GM23338 (cell line): Measurements from ENCODE around the gene AIFM2. TPM values are rescaled to one million over a fixed set of nuclear protein-coding genes. Genes with fewer than 3 reads are reported as not detected.

Source experiments
- ATAC-seq: fragments of 200-7000 bp; cut with Tn5 transposase; 3 replicates; pipeline ENCODE4 v1.9.1; 2020
- DNase-seq: peaks from one replicate; pipeline ENCODE4 v3.0.0-alpha.2; 2015; ENCODE audit warnings: low spot score
- H2AFZ ChIP-seq: fragments of 200-600 bp; sonication (generic); 2 replicates; pipeline ENCODE4 v1.8.0; 2016; ENCODE audit warnings: antibody characterized with exemption, mild to moderate bottlenecking, moderate library complexity
- H3F3A ChIP-seq: fragments of 200-600 bp; sonication (generic); replicated peaks from 2 replicates; pipeline ENCODE4 v1.8.0; 2017; ENCODE audit warnings: antibody characterized with exemption, mixed run types, low read depth
- H3K27ac ChIP-seq: fragments of 200-600 bp; sonication (generic); 2 replicates; pipeline ENCODE4 v1.6.1; 2016; ENCODE audit warnings: low read depth
- H3K27me3 ChIP-seq: fragments of 200-600 bp; sonication (generic); 2 replicates; pipeline ENCODE4 v1.8.0; 2016; ENCODE audit warnings: mild to moderate bottlenecking, mixed run types, moderate library complexity; ENCODE audit not compliant: insufficient read depth
- H3K36me3 ChIP-seq: fragments of 200-600 bp; sonication (generic); 2 replicates; pipeline ENCODE4 v1.8.0; 2016; ENCODE audit warnings: mild to moderate bottlenecking; ENCODE audit not compliant: insufficient read depth
- H3K4me1 ChIP-seq: fragments of 200-600 bp; sonication (generic); 2 replicates; pipeline ENCODE4 v1.8.0; 2016; ENCODE audit warnings: mild to moderate bottlenecking, moderate library complexity; ENCODE audit not compliant: insufficient read depth
- H3K4me2 ChIP-seq: fragments of 200-600 bp; sonication (generic); 2 replicates; pipeline ENCODE4 v1.7.1; 2017; ENCODE audit warnings: mixed run types
- H3K4me3 ChIP-seq: fragments of 200-600 bp; sonication (generic); 2 replicates; pipeline ENCODE4 v1.6.1; 2016; ENCODE audit warnings: mixed run types
- H3K79me2 ChIP-seq: fragments of 200-600 bp; sonication (generic); replicated peaks from 2 replicates; pipeline ENCODE4 v1.8.0; 2017; ENCODE audit warnings: mild to moderate bottlenecking; ENCODE audit not compliant: insufficient read depth
- H3K9me2 ChIP-seq: fragments of 200-600 bp; sonication (generic); 2 replicates; pipeline ENCODE4 v1.8.0; 2017; ENCODE audit not compliant: insufficient read depth
- H4K20me1 ChIP-seq: fragments of 200-600 bp; sonication (generic); replicated peaks from 2 replicates; pipeline ENCODE4 v1.8.0; 2017; ENCODE audit warnings: mild to moderate bottlenecking; ENCODE audit not compliant: insufficient read depth
- H3K27ac Mint-ChIP-seq: 2 replicates; pipeline ENCODE4 v1.8.0; 2020; ENCODE audit warnings: inconsistent platforms, mild to moderate bottlenecking, moderate library complexity, mixed read lengths
- H3K27me3 Mint-ChIP-seq: 3 replicates; pipeline ENCODE4 v1.8.0; 2022; ENCODE audit warnings: low read depth, mild to moderate bottlenecking, moderate library complexity, mixed read lengths, inconsistent platforms; ENCODE audit not compliant: insufficient read depth, poor library complexity
- H3K36me3 Mint-ChIP-seq: 3 replicates; pipeline ENCODE4 v1.8.0; 2021; ENCODE audit warnings: low read depth, mild to moderate bottlenecking, inconsistent platforms, moderate library complexity, mixed read lengths
- H3K4me1 Mint-ChIP-seq: 3 replicates; pipeline ENCODE4 v1.8.0; 2020; ENCODE audit warnings: mild to moderate bottlenecking, inconsistent platforms, mixed read lengths
- H3K4me3 Mint-ChIP-seq: 3 replicates; pipeline ENCODE4 v1.8.0; 2021; ENCODE audit warnings: moderate library complexity, mild to moderate bottlenecking, inconsistent platforms, mixed read lengths
- H3K9me3 Mint-ChIP-seq: 3 replicates; pipeline ENCODE4 v1.8.0; 2020; ENCODE audit warnings: moderate library complexity, mild to moderate bottlenecking, inconsistent platforms, mixed read lengths
- EZH2 ChIP-seq: fragments of 200-600 bp; sonication (generic); IDR thresholded peaks from one replicate; pipeline ENCODE4 v1.8.0; 2017; ENCODE audit warnings: antibody characterized with exemption, mild to moderate bottlenecking, low read depth; ENCODE audit not compliant: unreplicated experiment
- EZH2phosphoT487 ChIP-seq: fragments of 200-600 bp; sonication (generic); IDR thresholded peaks from one replicate; pipeline ENCODE4 v1.8.1; 2018; ENCODE audit warnings: antibody characterized with exemption; ENCODE audit not compliant: unreplicated experiment
- NANOG ChIP-seq: IDR thresholded peaks from 2 replicates; pipeline ENCODE4 v1.6.1; 2016; ENCODE audit warnings: antibody characterized with exemption, borderline replicate concordance
- POLR2AphosphoS5 ChIP-seq: IDR thresholded peaks from 2 replicates; pipeline ENCODE4 v1.6.1; 2016; ENCODE audit warnings: antibody characterized with exemption, low read depth
- STAT1 ChIP-seq: IDR thresholded peaks from one replicate; pipeline ENCODE4 v1.6.1; 2016; ENCODE audit warnings: antibody characterized with exemption; ENCODE audit not compliant: unreplicated experiment
- ZNF114 ChIP-seq: fragments of 250-450 bp; sonication (Bioruptor Pico); IDR thresholded peaks from 2 replicates; pipeline ENCODE4 v1.5.0; 2020; ENCODE audit warnings: mild to moderate bottlenecking, moderate library complexity
- polyA plus RNA-seq: library from polyadenylated mRNA; unstranded; fragments of >200 nt; fragmentation: Nextera tagmentation; extraction: Ambion mirVana; gene quantifications from 2 replicates; pipeline ENCODE4 v1.2.1, GENCODE V29; 2016
- total RNA-seq: library from RNA; depleted of rRNA; stranded (reverse); fragments of >200 nt; shearing (Covaris generic); gene quantifications from 2 replicates; pipeline ENCODE4 v1.2.3, GENCODE V29; 2014
- TF ChIP-seq, protein P1 (sequence below): IDR thresholded peaks from one replicate; pipeline ENCODE4 v1.6.1; 2018; ENCODE audit warnings: antibody characterized with exemption; ENCODE audit not compliant: unreplicated experiment
- TF ChIP-seq, protein P2 (sequence below), 2 experiments: fragments of 200-600 bp in 1 of 2; sonication (generic) in 1 of 2; conservative IDR thresholded peaks; 2 replicates each; pipeline versions ENCODE4 v1.5.1 to v1.6.1; 2016 to 2017; ENCODE audit warnings: antibody characterized with exemption in 2 of 2, low read depth in 2 of 2, mild to moderate bottlenecking in 2 of 2, moderate library complexity in 1 of 2

AIFM2 gene
- total and polyA plus RNA-seq, 2 experiments from 2014 or later = 3.2 to 3.6 TPM

DNA sequence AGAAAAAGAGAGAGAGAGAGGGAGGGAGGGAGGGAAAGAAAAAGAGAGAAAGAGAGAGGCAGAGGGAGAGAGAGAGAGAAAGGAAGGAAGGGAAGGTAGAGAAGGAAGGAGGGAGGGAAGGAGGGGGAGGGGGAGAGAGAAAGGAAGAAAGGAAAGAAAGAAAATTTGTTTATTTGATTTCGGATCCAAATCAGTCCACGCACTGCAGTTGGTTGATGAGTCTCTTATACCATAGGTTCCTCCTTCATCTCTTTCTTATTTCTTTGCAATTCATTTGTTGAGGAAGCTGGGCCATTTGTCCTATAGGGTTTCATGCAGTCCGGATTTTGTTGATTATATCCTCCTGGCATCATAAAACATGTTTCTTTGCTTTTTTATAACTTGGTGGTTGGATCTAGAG lies 34.4 kb downstream of the AIFM2 start (continued):
- TF ChIP-seq, protein P1, sequence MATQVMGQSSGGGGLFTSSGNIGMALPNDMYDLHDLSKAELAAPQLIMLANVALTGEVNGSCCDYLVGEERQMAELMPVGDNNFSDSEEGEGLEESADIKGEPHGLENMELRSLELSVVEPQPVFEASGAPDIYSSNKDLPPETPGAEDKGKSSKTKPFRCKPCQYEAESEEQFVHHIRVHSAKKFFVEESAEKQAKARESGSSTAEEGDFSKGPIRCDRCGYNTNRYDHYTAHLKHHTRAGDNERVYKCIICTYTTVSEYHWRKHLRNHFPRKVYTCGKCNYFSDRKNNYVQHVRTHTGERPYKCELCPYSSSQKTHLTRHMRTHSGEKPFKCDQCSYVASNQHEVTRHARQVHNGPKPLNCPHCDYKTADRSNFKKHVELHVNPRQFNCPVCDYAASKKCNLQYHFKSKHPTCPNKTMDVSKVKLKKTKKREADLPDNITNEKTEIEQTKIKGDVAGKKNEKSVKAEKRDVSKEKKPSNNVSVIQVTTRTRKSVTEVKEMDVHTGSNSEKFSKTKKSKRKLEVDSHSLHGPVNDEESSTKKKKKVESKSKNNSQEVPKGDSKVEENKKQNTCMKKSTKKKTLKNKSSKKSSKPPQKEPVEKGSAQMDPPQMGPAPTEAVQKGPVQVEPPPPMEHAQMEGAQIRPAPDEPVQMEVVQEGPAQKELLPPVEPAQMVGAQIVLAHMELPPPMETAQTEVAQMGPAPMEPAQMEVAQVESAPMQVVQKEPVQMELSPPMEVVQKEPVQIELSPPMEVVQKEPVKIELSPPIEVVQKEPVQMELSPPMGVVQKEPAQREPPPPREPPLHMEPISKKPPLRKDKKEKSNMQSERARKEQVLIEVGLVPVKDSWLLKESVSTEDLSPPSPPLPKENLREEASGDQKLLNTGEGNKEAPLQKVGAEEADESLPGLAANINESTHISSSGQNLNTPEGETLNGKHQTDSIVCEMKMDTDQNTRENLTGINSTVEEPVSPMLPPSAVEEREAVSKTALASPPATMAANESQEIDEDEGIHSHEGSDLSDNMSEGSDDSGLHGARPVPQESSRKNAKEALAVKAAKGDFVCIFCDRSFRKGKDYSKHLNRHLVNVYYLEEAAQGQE = no peak

DNA sequence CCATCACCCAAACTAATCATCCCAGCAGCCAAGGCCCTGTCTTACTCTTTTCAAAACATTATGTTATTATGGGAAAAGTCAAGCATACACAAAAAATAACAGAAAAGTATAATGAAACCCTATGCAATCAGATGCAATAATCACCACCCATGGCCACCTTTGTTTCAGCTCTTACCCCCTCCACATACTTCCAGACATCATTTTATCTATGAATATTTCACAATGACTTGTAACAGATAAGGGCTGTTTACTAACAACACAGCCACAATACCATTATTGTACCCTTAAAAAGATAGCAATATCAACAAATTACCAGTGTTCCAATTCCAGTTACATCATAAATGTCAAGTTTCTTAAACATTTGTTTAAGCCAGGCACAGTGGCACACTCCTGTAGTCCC lies 35.2 kb downstream of the AIFM2 start:
- H3F3A ChIP-seq = no peaks in the 10 kb centered on the region
- H4K20me1 ChIP-seq = no peaks in the 10 kb centered on the region
- H3K4me2 ChIP-seq = no peak overlapping the region
- no peak for TF ChIP-seq POLR2AphosphoS5
- TF ChIP-seq EZH2 = no peak
- TF ChIP-seq STAT1 = no peak
- TF ChIP-seq ZNF114 = no peak
- no peak for TF ChIP-seq NANOG
- TF ChIP-seq, protein P1 = no peak
- TF ChIP-seq, protein P2, sequence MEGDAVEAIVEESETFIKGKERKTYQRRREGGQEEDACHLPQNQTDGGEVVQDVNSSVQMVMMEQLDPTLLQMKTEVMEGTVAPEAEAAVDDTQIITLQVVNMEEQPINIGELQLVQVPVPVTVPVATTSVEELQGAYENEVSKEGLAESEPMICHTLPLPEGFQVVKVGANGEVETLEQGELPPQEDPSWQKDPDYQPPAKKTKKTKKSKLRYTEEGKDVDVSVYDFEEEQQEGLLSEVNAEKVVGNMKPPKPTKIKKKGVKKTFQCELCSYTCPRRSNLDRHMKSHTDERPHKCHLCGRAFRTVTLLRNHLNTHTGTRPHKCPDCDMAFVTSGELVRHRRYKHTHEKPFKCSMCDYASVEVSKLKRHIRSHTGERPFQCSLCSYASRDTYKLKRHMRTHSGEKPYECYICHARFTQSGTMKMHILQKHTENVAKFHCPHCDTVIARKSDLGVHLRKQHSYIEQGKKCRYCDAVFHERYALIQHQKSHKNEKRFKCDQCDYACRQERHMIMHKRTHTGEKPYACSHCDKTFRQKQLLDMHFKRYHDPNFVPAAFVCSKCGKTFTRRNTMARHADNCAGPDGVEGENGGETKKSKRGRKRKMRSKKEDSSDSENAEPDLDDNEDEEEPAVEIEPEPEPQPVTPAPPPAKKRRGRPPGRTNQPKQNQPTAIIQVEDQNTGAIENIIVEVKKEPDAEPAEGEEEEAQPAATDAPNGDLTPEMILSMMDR (conservative IDR thresholded peaks at IDR 0.05; ENCODE audit: low read depth in 2 of 2) = no peak
- no peak for TF ChIP-seq EZH2phosphoT487
- no peaks in the 10 kb centered on the region for H3K4me1 Mint-ChIP-seq
- peaks cover 32% of the 10 kb centered on the region for H3K36me3 Mint-ChIP-seq
- DNase-seq (no peak), ATAC-seq (no peak)
- no peak overlapping the region for H2AFZ ChIP-seq
- H3K36me3 ChIP-seq = no peaks in the 10 kb centered on the region
- no peak overlapping the region for H3K27ac Mint-ChIP-seq
- H3K4me3 Mint-ChIP-seq = no peak overlapping the region
- H3K27me3 ChIP-seq = no peaks in the 10 kb centered on the region
- H3K9me3 Mint-ChIP-seq = no peaks in the 10 kb centered on the region
- H3K4me3 ChIP-seq = no peak overlapping the region
- H3K27ac ChIP-seq = no peak overlapping the region
- H3K4me1 ChIP-seq = no peaks in the 10 kb centered on the region
- H3K79me2 ChIP-seq = no peaks in the 10 kb centered on the region
- H3K27me3 Mint-ChIP-seq = peaks cover 8% of the 10 kb centered on the region
- H3K9me2 ChIP-seq = no peaks in the 10 kb centered on the region
